H1 (cell line): Measurements from ENCODE around the gene COLQ.

Source experiments
- EP300 ChIP-seq, 2 experiments: IDR thresholded peaks; 1 replicate in 1 of 2; 2 replicates in 1 of 2; pipeline ENCODE4 v1.6.1; 2011 to 2012; ENCODE audit warnings: low read depth in 2 of 2, low read length in 2 of 2, mild to moderate bottlenecking in 2 of 2, borderline replicate concordance in 1 of 2, inconsistent platforms in 1 of 2, moderate library complexity in 1 of 2
- EZH2 ChIP-seq: fragments of 200-600 bp; sonication (generic); IDR thresholded peaks from 2 replicates; pipeline ENCODE4 v1.7.1; 2012; ENCODE audit warnings: low read depth, mild to moderate bottlenecking, moderate library complexity, low read length, inconsistent platforms; ENCODE audit not compliant: severe bottlenecking
- HDAC2 ChIP-seq, 2 experiments: fragments of 300-600 bp in 1 of 2; sonication (generic) in 1 of 2; IDR thresholded peaks; 2 replicates each; pipeline ENCODE4 v1.6.1; 2011 to 2012; ENCODE audit warnings: low read depth in 2 of 2, low read length in 2 of 2, mild to moderate bottlenecking in 2 of 2, moderate library complexity in 2 of 2, borderline replicate concordance in 1 of 2, inconsistent platforms in 1 of 2

GRCh38 chr3:15451216-15452113, 70.0 kb downstream of the COLQ start:
- no peak for TF ChIP-seq EZH2
- TF ChIP-seq HDAC2 (IDR thresholded peaks at IDR 0.05; ENCODE audit: borderline replicate concordance in 1 of 2, low read depth in 2 of 2, low read length in 2 of 2): no peak
- TF ChIP-seq EP300 (IDR thresholded peaks at IDR 0.05; ENCODE audit: borderline replicate concordance in 1 of 2, low read depth in 2 of 2, low read length in 2 of 2): no peak
